Activated T-cell treated with anti-CD3 and anti-CD28 coated beads, Interleukin-2, amount 50 U/mL, for 48 hours (primary cell): ENCODE results near the gene UBE2S.
"Not testable (repeated sequence)": the region's sequence is repeated elsewhere in the genome, so short reads cannot be mapped to it uniquely, and the experiment has no call there.

Experiments
- DNase-seq, 2 experiments: peaks; one replicate each; pipeline ENCODE4 v3.0.0-alpha.2; 2020

The UBE2S gene

DNA sequence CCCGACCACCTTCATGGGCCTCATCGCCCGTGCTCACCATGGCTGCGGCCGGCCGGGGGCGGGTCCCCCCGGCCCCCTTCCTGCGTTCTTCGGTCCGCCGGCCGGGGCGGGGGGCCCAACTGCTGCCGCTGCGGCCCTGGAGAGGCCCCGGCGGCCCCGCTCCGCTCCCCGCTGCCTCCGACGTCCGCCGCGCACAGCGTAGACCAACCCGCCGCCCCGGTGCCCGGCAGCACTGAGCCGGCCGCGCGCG, at the start of gene UBE2S:
UBE2S (minus strand) TSS at position 239 of the 250 bp plus-strand sequence; CDS start at position 40, 199 bp downstream.
- DNase-seq, result not testable (repeated sequence)

DNA sequence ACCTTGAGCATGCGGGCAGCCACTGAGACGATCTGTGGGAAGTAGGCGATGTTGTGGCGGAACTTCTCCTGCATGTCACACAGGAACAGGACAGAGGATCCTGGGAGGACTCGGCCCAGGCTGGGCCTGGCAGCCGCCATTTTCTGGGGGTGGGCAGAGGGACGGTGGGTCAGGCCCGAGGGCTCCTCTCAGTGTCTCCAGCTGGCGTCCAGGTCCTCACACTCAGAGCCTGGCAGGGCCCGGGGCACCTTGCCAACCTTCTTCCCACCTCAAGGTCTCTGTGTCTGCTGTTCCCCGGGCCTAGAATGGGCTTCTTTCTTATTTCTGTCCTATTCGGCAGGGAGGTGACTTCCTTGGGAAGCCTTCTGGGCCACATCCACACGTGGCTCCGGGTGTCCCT, 48.8 kb upstream of the UBE2S start:
- no peak for DNase-seq

DNA sequence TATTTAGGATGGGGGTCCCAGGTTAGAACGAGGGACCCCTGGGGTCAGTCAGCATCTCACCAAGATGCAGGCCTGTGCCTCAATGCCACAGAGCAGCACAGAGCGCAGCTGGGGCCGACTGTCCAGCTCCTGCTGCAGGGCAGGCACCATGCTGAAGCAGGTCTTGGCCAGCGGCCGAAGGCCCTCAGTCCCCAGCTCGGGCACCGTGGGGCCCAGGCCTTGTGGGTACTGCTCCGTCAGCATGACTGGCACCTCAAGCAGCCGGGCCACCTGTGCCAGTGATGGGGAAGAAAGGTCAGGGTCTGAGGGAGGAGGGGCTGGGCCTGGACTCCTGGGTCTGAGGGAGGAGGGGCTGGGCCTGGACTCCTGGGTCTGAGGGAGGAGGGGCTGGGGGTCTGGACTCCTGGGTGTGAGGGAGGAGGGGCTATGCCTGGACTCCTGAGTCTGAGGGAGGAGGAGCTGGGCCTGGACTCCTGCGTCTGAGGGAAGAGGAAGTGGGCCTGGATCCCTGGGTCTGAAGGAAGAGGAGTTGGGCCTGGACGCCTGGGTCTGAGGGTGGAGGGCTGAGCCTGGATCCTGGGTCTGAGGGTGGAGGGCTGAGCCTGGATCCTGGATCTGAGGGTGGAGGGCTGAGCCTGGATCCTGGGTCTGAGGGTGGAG, 48.1 kb upstream of the UBE2S start:
- DNase-seq, result no peak

DNA sequence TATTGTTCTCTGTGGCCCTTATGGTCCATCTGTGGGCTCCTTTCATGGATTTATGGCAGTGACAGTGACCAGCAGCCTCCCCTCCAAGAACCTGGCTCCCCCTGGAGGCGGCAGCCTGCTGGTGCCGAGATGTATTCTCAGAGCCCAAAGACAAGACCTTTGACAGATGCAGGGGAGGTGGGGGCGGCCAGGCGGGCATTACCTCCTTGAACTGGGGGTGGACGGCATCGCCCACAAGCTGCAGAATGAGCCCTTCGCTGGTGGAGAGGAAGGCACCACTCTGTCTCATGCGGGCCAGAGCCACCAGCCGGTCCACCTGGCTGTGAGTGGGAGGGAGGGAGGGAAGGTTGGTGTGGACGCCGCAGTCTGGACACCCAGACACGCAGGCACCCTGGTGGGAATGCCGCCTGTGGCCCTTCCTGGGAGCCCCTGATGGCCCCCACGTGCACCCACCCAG, 47.2 kb upstream of the UBE2S start:
- peak; percentile 60 to 62 for DNase-seq

DNA sequence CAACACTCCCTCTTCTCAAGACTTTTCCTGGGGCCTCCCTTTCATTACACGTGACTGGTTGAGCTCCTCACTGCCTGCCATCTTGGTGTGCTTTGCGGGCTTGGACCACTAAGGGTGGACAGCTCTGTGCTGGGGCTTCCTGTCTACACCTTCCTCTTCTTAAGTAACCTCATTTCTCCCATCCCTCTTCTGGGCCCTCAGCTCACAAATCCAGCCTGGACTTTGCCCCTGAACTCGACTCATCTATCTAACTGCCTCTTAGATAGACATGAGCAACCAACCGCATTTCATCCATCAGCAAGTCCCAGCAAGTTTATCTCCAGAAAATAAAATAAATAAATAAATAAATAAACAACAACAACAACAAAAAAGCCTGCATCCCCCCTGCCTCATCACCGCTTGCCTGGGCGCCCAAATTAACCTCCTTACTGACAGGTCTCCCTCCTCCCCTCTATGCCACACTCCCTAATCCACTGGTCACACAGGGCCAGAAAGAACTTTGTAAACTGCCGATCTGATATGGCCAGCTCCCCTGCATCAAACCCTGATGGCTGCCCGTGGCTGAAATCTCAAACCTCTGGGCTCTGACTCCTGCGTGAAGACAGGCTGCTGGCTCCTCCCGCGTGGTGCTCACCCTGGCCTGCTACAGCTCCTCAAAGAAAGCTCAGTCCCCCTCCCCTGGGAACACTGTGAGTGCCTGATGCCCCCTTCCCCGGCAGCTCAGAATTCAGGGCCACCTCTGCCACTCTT, 46.1 kb upstream of the UBE2S start:
- no peak for DNase-seq

DNA sequence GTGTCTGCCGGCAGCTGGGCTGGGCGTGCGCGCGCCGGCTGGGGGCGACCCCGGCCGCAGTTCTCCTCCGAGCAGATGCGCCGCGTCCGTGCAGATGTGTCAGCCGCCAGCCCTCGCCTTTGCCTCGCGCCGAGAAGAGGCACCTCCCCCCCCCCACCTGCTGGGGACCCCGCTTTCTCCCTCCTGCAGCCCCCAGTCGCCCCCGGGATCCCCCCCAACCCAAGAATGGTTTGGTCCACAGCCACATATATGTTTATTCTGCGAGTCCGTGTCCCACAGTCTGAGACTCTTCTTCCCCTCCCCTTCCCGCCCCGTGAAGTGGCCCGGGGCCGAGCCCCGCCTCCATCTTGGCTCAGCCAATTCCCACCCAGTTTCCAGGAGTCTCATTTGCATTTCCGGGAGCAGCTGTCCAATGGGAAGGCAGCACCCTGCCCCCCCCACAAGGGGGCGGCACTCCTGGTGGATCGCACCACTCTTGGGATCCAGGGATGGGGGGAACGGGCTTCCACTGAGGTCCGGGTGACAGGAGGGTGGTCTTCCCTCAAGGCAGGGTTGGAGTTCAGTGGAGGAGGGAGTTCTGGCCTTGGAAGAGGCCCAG, 45.3 kb upstream of the UBE2S start:
- DNase-seq, result peak; percentile 65 to 68

DNA sequence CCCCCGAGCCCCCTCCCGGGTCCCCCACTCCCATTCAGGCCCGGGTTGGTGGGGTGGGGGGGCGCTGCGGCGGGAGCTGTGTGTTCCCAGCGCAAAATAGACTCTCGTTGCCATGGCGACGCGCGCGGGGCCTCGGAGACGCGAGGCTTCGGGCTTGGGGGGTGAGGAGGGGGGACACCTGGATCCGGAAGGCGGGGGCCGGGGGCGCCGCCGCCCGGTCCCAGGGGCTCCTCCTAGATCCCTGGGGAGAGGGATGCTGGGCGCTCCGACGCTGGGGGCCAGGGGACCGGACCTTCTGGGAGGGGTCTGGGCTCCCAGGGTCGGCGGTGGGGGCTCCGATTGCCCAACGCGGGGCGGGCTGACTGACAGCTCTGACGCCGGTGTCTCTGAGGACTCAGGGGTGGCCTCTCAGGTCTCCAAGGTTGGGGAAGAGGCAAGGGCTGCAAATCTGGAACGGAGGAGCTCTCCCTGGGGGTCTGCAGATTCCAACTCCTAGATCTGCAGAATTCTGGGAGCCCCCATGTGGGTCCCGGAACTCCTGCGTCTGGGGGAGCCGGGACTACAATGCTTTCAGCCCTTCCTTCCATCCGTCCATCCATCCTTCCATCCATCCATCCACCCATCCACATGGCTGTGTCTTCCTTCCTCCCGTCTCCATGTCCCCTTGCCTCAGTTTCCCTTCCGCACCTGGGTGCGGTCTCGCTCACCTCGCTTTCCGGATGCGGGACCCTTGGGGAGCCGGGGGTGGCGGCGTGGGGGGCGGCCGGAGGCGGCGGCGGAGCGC, 44.6 kb upstream of the UBE2S start:
- no peak for DNase-seq

DNA sequence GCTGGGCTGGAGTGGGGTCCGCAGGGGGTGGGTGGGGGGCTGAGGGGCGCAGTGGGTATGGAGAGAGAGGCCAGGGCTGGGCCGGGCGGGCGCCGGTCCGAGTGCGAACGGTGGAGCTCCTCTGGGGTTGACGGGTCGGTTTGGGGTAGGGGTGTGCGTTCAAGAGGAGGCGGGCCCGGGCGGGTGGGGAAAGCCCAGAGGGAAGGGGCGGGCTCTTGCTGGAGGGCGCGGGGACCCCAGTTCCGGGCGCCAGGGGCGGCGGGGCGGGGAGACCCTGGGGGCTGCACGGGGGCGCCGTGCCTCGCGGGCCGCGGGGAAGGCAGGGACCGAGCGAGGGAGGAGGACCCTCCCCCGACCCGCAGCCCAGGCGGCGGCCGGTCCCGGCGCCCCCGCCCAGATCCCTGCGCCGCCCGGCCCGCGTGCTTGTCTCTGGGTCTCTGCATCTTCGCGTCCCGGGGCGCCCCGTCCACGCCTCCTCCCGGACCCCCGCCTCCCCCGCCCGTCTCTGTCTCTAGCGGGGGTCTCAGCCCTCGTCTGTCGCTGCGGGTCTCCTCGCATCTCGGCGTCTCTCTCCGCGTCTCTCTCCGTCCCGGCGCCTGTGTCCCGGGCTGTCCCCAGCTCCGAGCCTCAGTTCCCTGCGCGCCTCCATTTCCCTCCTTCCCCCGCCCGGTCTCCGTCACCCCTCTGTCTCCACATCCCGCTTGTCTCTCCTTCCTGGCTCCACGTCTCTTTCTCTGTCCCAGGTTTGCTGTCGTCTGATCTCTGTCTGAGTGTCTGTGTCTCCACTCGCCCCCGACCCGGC, 43.8 kb upstream of the UBE2S start:
- DNase-seq, result peak in 1 of 2 experiments; percentile 41

DNA sequence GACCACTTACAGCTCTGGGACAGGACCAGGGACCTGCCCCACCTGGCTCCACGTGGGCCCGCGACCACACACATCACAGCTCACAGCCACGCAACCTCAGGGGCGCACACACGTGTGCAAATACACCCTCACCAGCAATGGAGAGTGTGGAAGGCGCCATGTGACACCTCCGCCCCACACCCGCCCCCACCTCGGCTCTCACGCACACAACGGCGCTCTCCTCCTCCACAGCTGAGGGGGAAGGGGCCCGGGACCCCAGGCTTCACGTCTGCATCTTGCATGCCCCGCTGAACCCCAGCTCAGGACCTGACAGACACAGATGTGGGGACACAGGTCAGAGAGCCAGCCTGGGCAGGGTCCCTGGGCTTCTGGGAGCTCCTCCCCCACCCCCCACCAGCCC, 41.9 kb upstream of the UBE2S start:
- DNase-seq, result no peak

DNA sequence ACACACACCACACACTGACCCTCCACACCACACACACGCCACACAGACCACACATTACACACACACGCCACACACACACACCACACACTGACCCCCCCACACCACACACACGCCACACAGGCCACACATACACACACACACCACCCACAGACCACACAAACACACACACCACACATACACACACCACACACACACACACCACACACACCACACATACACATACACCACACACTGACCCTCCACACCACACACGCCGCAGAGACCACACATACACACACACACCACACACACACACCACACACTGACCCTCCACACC, 40.5 kb upstream of the UBE2S start:
- not testable (repeated sequence) for DNase-seq

DNA sequence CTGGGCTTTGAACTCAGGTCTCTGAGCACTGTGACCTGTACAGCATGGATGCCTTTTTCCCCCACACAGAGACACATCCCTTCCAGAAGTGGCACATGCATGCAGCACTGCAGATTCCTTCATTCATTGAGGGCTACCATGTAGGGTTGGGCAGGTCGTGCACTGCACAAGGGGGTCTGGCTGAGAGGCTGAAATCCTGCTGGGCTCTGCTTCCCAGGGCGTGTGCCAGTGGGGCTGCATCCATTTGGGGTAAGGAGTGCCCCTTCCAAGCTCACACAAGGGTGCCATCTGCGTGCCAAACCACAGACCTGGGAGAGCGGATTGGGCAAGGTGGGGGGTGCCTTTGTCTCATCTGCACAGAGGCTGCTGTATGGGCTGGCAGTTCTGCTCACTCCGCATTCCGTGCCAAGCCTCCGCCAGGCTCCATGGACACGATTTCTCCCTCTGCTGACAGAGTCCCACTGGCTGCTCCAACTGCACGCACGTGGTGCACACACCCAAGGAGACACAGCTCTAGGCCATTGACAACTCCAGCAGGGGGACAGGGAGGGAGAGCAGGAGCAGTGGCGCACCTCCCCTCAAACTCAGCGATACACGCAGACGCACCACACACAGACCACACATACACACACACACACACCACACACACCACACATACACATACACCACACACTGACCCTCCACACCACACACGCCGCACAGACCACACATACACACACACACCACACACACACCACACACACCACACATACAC, 40.0 kb upstream of the UBE2S start:
- no peak for DNase-seq

DNA sequence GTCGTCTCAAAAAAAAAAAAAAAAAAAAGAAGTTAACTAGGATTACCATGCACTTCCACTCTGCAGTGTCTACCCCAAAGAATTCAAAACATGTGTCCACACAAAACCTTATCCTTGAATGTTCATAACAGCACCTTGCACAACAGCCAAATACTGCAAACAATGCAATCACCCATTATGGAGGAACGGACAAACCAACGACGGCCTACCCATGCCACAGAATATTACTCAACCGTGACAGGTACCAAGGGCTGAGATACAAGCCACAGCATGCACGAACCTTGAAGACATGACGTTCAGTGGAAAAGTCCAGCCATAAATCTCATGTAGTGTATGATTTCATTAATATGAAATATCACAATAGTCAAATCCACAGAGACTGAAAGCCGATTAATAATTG, 38.5 kb upstream of the UBE2S start:
- DNase-seq, result no peak

DNA sequence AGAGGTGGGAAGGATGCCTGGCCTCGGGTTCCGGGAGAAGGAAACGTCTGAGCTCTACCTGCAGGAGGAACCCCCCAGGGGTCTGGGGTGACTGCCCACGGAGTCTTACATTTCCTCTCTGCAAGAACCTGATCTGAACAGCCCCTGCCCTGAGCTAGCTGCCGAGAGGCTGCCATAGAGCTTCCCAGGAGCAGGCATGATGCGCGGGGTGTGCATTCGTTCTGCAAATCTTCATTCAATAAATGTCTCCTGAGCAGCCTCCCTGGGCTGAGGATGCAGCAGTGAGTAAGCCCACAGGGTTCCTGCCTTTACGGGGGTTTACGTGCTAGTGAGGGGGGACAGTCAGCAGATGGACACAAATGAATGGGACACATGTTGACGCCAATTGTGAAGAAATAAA, 37.1 kb upstream of the UBE2S start:
- DNase-seq, result no peak

DNA sequence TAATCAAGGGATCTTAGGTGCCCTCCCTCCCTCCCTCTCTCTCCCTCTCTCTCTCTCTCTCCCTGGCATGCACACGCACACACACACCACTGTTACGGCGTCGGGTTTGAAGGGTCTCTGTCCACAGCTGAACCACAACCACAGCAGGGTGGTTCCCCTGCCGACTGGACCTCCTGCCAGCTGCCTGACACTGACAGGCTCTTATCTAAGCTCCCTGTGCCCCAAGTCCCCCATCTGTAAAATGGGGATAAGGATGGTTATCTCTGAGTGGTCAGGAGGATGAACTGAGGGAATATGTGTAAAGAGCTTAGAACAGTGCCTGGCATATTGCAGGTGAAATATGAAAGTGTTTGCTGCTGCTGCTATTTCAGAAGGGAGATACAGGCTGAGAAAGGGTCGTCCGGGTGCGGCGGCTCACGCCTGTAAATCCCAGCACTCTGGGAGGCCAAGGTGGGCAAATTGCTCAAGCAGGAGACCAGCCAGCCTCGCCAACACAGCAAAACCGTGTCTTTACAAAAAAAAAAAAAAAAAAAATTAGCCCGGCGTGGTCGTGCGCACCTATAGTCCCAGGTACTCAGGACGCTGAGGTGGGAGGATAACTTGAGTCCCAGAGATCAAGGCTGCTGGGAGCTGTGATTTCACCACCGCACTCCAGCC, 36.4 kb upstream of the UBE2S start:
- no peak for DNase-seq

DNA sequence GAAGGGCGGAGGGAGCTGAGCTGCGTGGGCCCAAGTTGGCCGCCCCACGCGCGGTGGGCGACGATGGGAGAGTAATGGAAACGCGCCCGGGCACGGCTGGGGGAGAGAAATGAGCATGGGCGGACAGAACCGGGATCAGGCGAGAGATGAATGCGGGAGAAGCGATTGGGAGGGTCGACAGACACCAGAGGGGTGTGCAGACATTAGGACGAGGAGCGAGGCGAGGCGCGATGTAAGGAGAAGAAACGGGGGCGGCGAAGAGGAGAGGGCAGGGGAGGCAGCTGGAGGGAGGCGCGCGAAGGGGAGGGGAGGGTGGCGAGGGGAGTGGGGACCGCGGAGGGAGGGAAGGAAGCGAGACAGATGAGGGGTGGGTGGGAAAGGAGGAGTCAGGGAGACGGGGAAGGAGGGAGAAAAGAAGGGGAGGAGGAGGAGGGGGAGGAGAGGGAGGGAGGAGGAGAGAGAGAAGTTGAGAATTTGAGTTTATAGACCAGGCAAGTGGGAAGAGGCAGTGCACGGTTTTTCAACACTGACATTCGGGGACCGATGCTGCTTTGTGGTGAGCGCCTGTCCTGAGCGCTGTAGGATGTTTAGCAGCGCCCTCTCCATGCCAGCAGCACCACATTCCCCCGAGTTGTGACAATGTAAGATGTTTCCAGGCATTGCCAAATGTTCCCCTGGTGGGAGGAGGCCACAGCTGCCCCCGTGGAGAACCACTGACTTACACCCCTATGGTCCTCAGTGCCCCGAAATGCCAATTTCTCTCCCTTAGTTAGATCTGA, 35.6 kb upstream of the UBE2S start, which contains the start of gene SHISA7:
SHISA7 (minus strand) TSS at position 256 of the 779 bp plus-strand sequence. CDS start 437 bp downstream, outside the sequence.
- no peak for DNase-seq

DNA sequence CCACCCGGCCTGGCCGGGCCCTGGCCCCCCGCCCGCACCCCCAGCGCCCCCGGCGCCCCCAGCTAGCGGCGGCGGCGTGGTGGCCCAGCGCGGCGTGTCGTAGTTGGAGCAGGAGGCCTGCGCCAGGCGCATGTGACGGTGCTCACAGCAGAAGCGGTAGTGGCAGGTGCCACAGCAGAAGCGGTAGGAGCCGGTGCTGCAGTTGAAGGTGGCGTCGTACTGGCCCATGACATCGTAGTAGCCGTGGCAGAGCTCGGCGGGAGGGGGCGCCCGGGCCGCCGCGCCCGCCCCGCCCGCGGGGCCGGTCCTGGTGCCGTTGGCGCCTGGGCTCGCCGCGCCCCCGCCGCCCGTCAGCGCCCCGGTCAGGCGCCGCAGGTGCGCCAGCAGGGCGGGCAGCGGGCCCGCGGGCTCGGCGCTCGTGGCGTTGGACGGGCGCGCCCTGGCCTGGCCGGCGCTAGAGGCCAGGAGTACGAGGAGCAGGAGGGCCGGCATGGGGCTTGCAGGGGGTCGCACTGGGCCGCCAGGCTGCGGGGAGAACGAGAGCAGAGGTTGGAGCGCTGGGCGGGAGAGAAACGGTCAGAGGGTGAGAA, 34.9 kb upstream of the UBE2S start:
- no peak for DNase-seq

DNA sequence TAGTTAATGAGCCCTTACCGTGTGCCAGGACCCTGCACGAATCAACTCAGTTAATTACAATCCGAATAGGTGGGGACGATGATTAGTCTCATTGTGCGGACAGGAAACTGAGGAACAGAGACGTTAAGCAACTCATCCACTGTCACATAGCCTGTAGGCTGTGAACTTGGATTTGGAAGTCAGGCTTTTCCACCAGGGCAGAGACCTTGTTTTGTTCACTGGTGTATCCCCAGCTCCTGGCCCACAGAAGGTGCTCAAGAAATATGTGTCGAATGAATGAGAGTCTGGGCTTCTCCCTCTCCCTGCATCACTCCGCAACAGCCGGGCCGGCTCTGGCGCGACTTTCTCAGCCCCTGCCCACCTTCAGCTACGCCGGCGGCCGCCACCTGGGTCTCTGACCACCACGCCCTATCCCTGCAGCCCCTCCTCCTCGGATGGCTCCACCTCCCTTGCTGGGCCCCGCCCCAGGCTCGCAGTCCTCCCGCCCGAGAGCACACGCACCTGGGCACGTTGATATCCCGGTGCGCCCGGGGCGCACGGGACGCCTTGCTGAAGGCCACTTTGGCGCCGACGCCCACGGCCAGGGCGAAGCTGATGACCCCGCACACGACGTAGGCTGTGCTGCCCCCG, 34.2 kb upstream of the UBE2S start:
- peak in 1 of 2 experiments; percentile 54 for DNase-seq

DNA sequence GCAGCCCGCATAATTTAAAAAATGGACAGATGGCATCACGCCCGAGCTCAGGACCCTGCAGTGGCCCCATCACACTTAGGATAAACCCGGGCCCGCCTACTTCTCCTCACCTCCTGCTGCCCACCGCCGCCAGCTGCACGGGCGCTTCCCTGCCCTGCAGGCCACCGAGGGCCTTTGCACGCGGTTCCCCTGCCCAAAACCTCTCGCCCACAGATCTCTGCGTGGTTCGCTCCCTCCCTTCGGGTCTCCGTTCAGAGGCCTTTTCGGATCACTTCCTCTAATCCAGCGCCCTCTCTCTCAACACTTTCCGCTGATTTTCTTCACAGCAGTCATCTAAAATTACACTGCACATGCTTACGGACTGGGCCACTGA, 33.7 kb upstream of the UBE2S start:
- DNase-seq, result no peak

DNA sequence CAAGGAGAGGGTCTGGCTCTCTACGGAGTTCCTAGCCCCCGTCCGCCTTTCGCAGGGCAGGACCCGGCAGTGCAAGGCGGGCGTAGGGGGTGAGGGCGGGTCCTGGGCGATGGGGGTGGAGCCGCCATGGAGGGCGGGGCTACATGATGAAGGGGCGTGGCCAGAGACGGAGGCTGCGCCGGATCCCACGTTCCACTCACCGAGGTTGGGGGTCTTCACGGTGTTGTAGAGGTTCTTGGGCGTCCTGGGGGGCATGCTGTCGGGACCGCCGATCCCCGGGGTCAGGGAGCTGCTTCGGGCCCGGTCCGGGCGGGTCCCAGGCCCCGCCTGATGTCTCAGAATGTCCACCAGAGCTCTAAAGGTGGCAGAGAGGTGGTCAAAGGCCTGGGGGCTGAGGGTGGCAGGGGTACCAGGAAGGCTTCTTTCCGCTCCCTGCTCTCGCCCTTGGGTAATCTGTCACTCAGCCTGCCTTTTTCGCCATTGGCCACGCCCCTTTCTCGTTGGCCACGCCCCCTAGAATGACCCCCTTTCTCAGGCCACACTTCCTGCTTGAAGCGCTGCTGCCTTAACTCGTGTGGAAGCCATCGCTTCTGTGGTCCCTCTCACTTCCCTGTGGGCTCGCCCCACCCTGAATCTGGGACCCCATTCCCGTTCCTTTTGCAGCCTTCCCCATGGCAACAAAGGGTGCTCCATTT, 33.0 kb upstream of the UBE2S start:
- DNase-seq, result peak in 1 of 2 experiments; percentile 55
